HEK293T (cell line): ENCODE results near the gene PYGL.
"Not testable (repeated sequence)": the region's sequence is repeated elsewhere in the genome, so short reads cannot be mapped to it uniquely, and the experiment has no call there.

Experiments used
- CTCF ChIA-PET: fragments of 350-600 bp; formaldehyde crosslinking; extraction: SDS; loops from one replicate; lab custom pipeline; 2021; ENCODE audit warnings: antibody characterized with exemption, inconsistent platforms; lab: Yijun Ruan, JAX
- POLR2A ChIA-PET: fragments of 350-600 bp; formaldehyde crosslinking; extraction: SDS; loops from one replicate; lab custom pipeline; 2020; ENCODE audit warnings: antibody characterized with exemption, inconsistent platforms; lab: Yijun Ruan, JAX
- DNase-seq: peaks from one replicate; pipeline ENCODE4 v3.0.0; 2012; ENCODE audit warnings: mixed read lengths; ENCODE audit errors: extremely low spot score
- ARNT ChIP-seq: fragments of 450-650 bp; IDR thresholded peaks from 2 replicates; pipeline ENCODE4 v1.6.1; 2017; ENCODE audit warnings: mild to moderate bottlenecking
- BHLHE40 ChIP-seq: fragments of 450-650 bp; IDR thresholded peaks from 2 replicates; pipeline ENCODE4 v1.6.1; 2016; ENCODE audit warnings: mild to moderate bottlenecking, moderate library complexity, borderline replicate concordance
- CTBP1 ChIP-seq: fragments of 450-650 bp; IDR thresholded peaks from 2 replicates; pipeline ENCODE4 v1.6.1; 2016; ENCODE audit warnings: borderline replicate concordance
- ELF4 ChIP-seq: fragments of 450-650 bp; IDR thresholded peaks from 2 replicates; pipeline ENCODE4 v1.6.1; 2017; ENCODE audit warnings: antibody characterized with exemption
- FOXA1 ChIP-seq: fragments of 450-650 bp; IDR thresholded peaks from 2 replicates; pipeline ENCODE4 v1.6.1; 2016; ENCODE audit warnings: mild to moderate bottlenecking
- FOXK2 ChIP-seq: fragments of 450-650 bp; IDR thresholded peaks from 2 replicates; pipeline ENCODE4 v1.6.1; 2016; ENCODE audit warnings: mild to moderate bottlenecking
- FOXM1 ChIP-seq: fragments of 450-650 bp; IDR thresholded peaks from 2 replicates; pipeline ENCODE4 v1.6.1; 2017; ENCODE audit warnings: mild to moderate bottlenecking, borderline replicate concordance
- HDGF ChIP-seq: fragments of 450-650 bp; IDR thresholded peaks from 2 replicates; pipeline ENCODE4 v1.6.1; 2017; ENCODE audit warnings: antibody characterized with exemption, borderline replicate concordance
- L3MBTL2 ChIP-seq: fragments of 450-650 bp; conservative IDR thresholded peaks from 2 replicates; pipeline ENCODE4 v1.6.1; 2016; ENCODE audit warnings: mild to moderate bottlenecking
- LEF1 ChIP-seq: fragments of 450-650 bp; IDR thresholded peaks from 2 replicates; pipeline ENCODE4 v1.6.1; 2017; ENCODE audit warnings: mild to moderate bottlenecking, borderline replicate concordance
- NFRKB ChIP-seq: fragments of 450-650 bp; IDR thresholded peaks from 2 replicates; pipeline ENCODE4 v1.6.1; 2016; ENCODE audit warnings: mild to moderate bottlenecking, moderate library complexity
- SP1 ChIP-seq: fragments of 450-650 bp; IDR thresholded peaks from 2 replicates; pipeline ENCODE4 v1.6.1; 2017
- SUZ12 ChIP-seq: fragments of 450-650 bp; IDR thresholded peaks from 2 replicates; pipeline ENCODE4 v1.6.1; 2016; ENCODE audit warnings: mild to moderate bottlenecking
- TARDBP ChIP-seq: fragments of 450-650 bp; IDR thresholded peaks from 2 replicates; pipeline ENCODE4 v1.6.1; 2016
- ZNF384 ChIP-seq: fragments of 450-650 bp; IDR thresholded peaks from 2 replicates; pipeline ENCODE4 v1.6.1; 2016
- TF ChIP-seq, protein P1 (sequence below): fragments of 450-650 bp; IDR thresholded peaks from 2 replicates; pipeline ENCODE4 v1.6.1; 2016

Gene PYGL

GRCh38 chr14:50906326-50907065, 37.8 kb downstream of the PYGL start:
- TF ChIP-seq BHLHE40 (no peak), TARDBP (no peak), ARNT (no peak), FOXM1 (no peak), LEF1 (no peak), HDGF (no peak), ZNF384 (no peak), FOXK2 (no peak), CTBP1 (no peak), L3MBTL2 (no peak), ELF4 (no peak), NFRKB (no peak), SP1 (no peak)
- POLR2A ChIA-PET = no interaction called here

DNA sequence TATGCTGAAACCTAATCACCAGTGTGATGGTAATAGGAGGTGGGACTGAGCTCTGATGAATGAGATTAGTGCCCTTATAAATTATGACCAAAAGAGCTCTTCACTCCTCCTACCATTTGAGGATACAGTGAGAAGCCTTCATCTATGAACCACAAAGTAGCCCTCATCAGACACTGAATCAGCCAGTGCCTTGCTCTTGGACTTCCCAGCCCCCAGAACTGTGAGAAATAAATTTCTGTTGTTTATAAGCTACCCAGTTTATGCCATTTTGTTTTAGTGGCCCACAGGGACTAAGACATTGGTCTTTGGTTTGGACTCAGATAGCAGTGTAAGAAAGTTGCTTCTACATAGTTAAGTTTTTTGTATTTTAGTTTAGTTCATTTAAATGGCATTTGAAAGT, 39.6 kb downstream of the PYGL start:
- no peak for DNase-seq
- ChIA-PET CTCF (no interaction called here), POLR2A (interaction anchor here (1.2 kb wide), 1 partner anchor 40 kb away, joined by 3 read pairs; the partner anchor contains the start of gene PYGL)
- TF ChIP-seq CTBP1 = no peak
- TF ChIP-seq NFRKB = no peak
- no peak for TF ChIP-seq HDGF
- TF ChIP-seq ARNT = no peak
- TF ChIP-seq FOXA1 = no peak
- TF ChIP-seq SUZ12 = no peak
- no peak for TF ChIP-seq FOXK2
- TF ChIP-seq, protein P1, sequence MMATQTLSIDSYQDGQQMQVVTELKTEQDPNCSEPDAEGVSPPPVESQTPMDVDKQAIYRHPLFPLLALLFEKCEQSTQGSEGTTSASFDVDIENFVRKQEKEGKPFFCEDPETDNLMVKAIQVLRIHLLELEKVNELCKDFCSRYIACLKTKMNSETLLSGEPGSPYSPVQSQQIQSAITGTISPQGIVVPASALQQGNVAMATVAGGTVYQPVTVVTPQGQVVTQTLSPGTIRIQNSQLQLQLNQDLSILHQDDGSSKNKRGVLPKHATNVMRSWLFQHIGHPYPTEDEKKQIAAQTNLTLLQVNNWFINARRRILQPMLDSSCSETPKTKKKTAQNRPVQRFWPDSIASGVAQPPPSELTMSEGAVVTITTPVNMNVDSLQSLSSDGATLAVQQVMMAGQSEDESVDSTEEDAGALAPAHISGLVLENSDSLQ = no peak
- TF ChIP-seq L3MBTL2 = no peak

More at GRCh38 chr14:50906326-50907065, 37.8 kb downstream of the PYGL start:
- CTCF ChIA-PET = interaction anchor here (0.5 kb wide), 1 partner anchor 312 kb away, joined by 3 read pairs; no protein-coding TSS in a partner anchor
- no peak for DNase-seq

- POLR2A ChIA-PET = no interaction called here
Measured at GRCh38 chr14:50901361-50901760, 42.9 kb downstream of the PYGL start.

DNA sequence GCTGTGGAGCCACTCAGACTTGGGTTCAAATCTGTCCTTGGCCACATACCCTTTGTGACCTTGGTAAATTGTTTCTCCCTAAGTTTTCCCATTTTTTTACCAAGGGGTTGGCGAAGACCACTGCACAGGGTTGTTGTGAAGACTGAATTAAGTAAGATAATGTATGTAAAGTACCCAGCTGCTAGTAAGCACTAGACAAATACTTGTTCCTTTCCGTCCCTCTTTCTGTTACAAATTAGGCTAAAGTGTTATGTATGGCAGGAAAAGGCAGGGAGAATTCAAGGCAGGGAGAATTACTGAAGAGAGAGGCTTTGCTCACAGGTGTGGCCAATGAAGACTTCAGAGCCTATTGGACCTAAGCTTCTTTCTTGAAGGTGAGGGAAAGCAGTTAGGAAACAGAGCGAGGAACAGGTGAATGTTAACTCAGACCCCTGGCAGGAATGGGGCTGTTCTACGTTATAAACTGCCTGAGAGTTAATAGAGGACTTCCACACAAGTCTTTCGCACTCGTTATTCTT, 46.6 kb downstream of the PYGL start:
- ChIA-PET CTCF (no interaction called here), POLR2A (no interaction called here)
- no peak for DNase-seq
- TF ChIP-seq FOXK2 (no peak), FOXA1 (no peak), TARDBP (no peak), ARNT (no peak), SP1 (no peak), SUZ12 (no peak), CTBP1 (no peak), HDGF (no peak), ELF4 (no peak), LEF1 (no peak), L3MBTL2 (no peak), FOXM1 (no peak), ZNF384 (no peak)
- TF ChIP-seq, protein P1 = no peak

More at GRCh38 chr14:50901361-50901760, 42.9 kb downstream of the PYGL start:
- DNase-seq = no peak
- CTCF ChIA-PET = no interaction called here
- no peak for TF ChIP-seq NFRKB

- CTCF ChIA-PET, DNase-seq: not testable (repeated sequence)
- POLR2A ChIA-PET = interaction anchor here (0.6 kb wide), 1 partner anchor 109 kb away, joined by 3 read pairs; no protein-coding TSS in a partner anchor
Measured at GRCh38 chr14:50897005-50897404, 47.3 kb downstream of the PYGL start.

DNA sequence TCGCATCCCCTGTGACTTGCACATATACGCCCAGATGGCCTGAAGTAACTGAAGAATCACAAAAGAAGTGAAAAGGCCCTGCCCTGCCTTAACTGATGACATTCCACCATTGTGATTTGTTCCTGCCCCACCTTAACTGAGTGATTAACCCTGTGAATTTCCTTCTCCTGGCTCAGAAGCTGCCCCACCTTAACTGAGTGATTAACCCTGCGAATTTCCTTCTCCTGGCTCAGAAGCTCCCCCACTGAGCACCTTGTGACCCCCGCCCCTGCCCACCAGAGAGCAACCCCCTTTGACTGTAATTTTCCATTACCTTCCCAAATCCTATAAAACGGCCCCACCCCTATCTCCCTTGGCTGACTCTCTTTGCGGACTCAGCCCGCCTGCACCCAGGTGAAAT, 47.9 kb downstream of the PYGL start:
- DNase-seq, CTCF ChIA-PET: not testable (repeated sequence)
- POLR2A ChIA-PET = interaction anchor here (0.6 kb wide), 1 partner anchor 109 kb away, joined by 3 read pairs; no protein-coding TSS in a partner anchor

DNA sequence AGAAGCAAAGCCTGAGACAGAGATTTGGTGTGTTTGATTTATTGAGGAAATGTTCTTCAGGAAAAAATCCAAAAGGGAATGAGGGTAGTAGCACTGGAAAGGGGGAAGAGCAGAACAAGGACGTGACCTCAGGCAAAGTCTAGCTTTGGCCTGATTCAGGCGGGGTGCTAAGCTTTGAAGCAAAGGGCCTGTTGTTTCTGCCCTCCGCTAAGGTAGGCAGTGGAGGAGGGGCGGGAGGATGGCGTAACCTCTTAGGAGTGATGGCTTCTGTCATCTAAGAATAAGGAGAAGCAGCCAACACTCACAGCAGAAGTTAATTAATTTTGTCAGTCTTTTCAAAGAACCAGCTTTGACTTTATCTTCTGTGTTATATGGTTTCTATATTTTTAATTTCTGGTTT, 52.0 kb downstream of the PYGL start:
- CTCF ChIA-PET = no interaction called here

More for the DNA sequence above, 52.0 kb downstream of the PYGL start:
- TF ChIP-seq HDGF (no peak), TARDBP (no peak), ELF4 (no peak), SUZ12 (no peak), FOXM1 (no peak), L3MBTL2 (no peak), CTBP1 (no peak)
- TF ChIP-seq, protein P1 = no peak
- no peak for DNase-seq
- POLR2A ChIA-PET = no interaction called here
